Naive thymus-derived CD4-positive, alpha-beta T cell (primary cell): Measurements from ENCODE around the gene DAAM1. TPM values are rescaled to one million over a fixed set of nuclear protein-coding genes. Genes with fewer than 3 reads are reported as not detected.

Experiments used
- ATAC-seq: fragments of 150-1000 bp; cut with Tn5 transposase; 2 replicates; pipeline ENCODE4 v1.10.0; 2021; ENCODE audit warnings: mild to moderate bottlenecking, moderate library complexity
- CTCF ChIA-PET: fragments of 350-600 bp; sonication (Branson Sonifier 250); formaldehyde crosslinking; loops from one replicate; lab custom pipeline; 2021; ENCODE audit warnings: antibody characterized with exemption; lab: Charles Lee
- POLR2A ChIA-PET: fragments of 350-600 bp; sonication (Branson Sonifier 250); formaldehyde crosslinking; loops from one replicate; lab custom pipeline; 2021; ENCODE audit warnings: antibody characterized with exemption, inconsistent platforms; lab: Charles Lee
- DNase-seq, 9 donors: peaks; one replicate each; pipeline versions ENCODE4 v3.0.0 to v3.0.0-alpha.2; 2020 to 2022; ENCODE audit warnings: mixed read lengths in 1 of 9
- H3K27ac ChIP-seq: one replicate; pipeline ENCODE4 v1.7.0; 2013; ENCODE audit warnings: mild to moderate bottlenecking, low read depth, low read length, moderate library complexity
- H3K27me3 ChIP-seq, 2 donors: one replicate each; pipeline ENCODE4 v1.7.0; 2013; ENCODE audit warnings: low read length in 2 of 2, mild to moderate bottlenecking in 2 of 2, moderate library complexity in 2 of 2; ENCODE audit not compliant: control insufficient read depth in 2 of 2, insufficient read depth in 2 of 2
- H3K36me3 ChIP-seq, 3 experiments: 1 replicate in 2 of 3; 2 replicates in 1 of 3; pipeline ENCODE4 v1.7.0; 2013; ENCODE audit warnings: low read length in 3 of 3, mild to moderate bottlenecking in 3 of 3, moderate library complexity in 1 of 3; ENCODE audit not compliant: insufficient read depth in 3 of 3, control insufficient read depth in 2 of 3
- H3K4me1 ChIP-seq, 2 donors: one replicate each; pipeline ENCODE4 v1.7.0; 2013; ENCODE audit warnings: low read length in 2 of 2, mild to moderate bottlenecking in 2 of 2, moderate library complexity in 1 of 2; ENCODE audit not compliant: control insufficient read depth in 2 of 2, insufficient read depth in 2 of 2
- H3K4me3 ChIP-seq: 2 replicates; pipeline ENCODE4 v1.7.0; 2013; ENCODE audit warnings: mild to moderate bottlenecking, low read length
- H3K9me3 ChIP-seq, 3 experiments: 1 replicate in 2 of 3; 2 replicates in 1 of 3; pipeline ENCODE4 v1.7.0; 2013; ENCODE audit warnings: low read length in 3 of 3; ENCODE audit not compliant: control insufficient read depth in 2 of 3
- H3K27ac Mint-ChIP-seq, 9 donors: one replicate each; pipeline ENCODE4 v1.8.0; 2020 to 2022; ENCODE audit warnings: mixed read lengths in 9 of 9, mild to moderate bottlenecking in 8 of 9, moderate library complexity in 5 of 9, inconsistent platforms in 2 of 9
- H3K27me3 Mint-ChIP-seq, 5 donors: one replicate each; pipeline ENCODE4 v1.8.0; 2021 to 2022; ENCODE audit warnings: mixed read lengths in 5 of 5, mild to moderate bottlenecking in 1 of 5
- H3K36me3 Mint-ChIP-seq, 5 donors: one replicate each; pipeline ENCODE4 v1.8.0; 2020 to 2022; ENCODE audit warnings: mixed read lengths in 5 of 5, mild to moderate bottlenecking in 3 of 5, inconsistent platforms in 1 of 5
- H3K4me1 Mint-ChIP-seq, 7 donors: one replicate each; pipeline ENCODE4 v1.8.0; 2020 to 2022; ENCODE audit warnings: mixed read lengths in 7 of 7, mild to moderate bottlenecking in 3 of 7, inconsistent platforms in 1 of 7
- H3K4me3 Mint-ChIP-seq, 10 donors: one replicate each; pipeline ENCODE4 v1.8.0; 2020 to 2022; ENCODE audit warnings: mild to moderate bottlenecking in 10 of 10, mixed read lengths in 10 of 10, moderate library complexity in 6 of 10, inconsistent platforms in 2 of 10
- H3K9me3 Mint-ChIP-seq, 11 donors: one replicate each; pipeline ENCODE4 v1.8.0; 2020 to 2022; ENCODE audit warnings: mixed read lengths in 11 of 11, mild to moderate bottlenecking in 4 of 11, inconsistent platforms in 1 of 11, moderate library complexity in 1 of 11
- intact Hi-C, 2 donors: fragments of 100-400 bp; cut with micrococcal nuclease; formaldehyde crosslinking; loops; one replicate each; pipeline ENCODE4 v1.15.1; 2023
- polyA plus RNA-seq, 2 donors: library from polyadenylated mRNA; unstranded; fragments of 300-500 nt; fragmentation: Illumina TruSeq; gene quantifications; one replicate each; pipeline ENCODE4 v1.2.3, GENCODE V29; 2021
- total RNA-seq, 6 experiments: library from RNA in 5 of 6; stranded (reverse) in 5 of 6; gene quantifications; 1 replicate in 5 of 6; 2 replicates in 1 of 6; pipeline ENCODE4 v1.2.3 and lab custom pipeline; 2021 to 2026

The DAAM1 gene
- total and polyA plus RNA-seq, 7 experiments from 2014 or later = 5.5 to 21.0 (median 10.8) TPM

DNA sequence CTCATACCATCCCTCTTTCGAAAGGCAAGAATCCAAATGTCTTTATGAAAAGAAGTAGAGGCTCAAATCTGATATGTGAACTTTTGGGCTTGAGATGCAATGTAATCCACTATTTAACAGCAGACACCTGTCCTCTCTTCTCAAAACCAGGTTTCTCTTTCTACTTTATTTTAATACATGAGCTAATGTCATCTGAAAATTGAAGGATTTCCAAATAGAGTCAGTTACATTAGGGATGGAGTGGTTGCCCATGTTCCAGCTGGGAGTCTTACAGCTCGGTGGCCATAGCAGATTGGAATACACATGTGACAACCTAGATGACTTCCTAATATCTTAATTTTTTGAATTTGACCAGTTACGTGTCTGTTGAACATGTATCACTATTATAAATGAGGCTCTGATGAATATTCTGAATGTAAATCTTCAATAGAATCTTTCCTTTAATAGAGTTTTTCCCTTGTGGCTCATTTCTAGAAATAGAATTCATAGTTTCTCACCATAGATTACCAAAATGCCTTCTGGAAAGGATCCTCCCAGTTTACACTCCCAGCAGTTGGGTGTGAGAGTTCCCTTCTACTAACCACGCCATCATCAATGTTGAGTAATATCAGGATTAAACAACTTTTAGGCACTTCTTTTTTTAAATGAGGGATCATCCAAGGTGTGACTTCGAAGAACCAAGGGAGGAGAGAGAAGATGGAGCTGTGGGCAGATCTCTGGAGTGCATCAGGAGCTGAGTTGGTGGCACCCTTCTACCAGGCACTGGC is 227.6 kb downstream of the DAAM1 start:
- no peak overlapping the region for H3K27ac ChIP-seq
- Mint-ChIP-seq H3K9me3 (peaks cover 0 to 7% (median 0%) of the 10 kb centered on the region in 11 donors), H3K4me3 (no peak overlapping the region), H3K4me1 (no peaks in the 10 kb centered on the region), H3K27ac (no peak overlapping the region), H3K36me3 (peaks cover 0 to 5% (median 0%) of the 10 kb centered on the region in 5 donors), H3K27me3 (peaks cover 6 to 21% (median 8%) of the 10 kb centered on the region in 5 donors)
- ATAC-seq (no peak), DNase-seq (no peak)
- intact Hi-C loops = no loop called here
- H3K4me1 ChIP-seq = no peaks in the 10 kb centered on the region
- H3K27me3 ChIP-seq = no peaks in the 10 kb centered on the region
- CTCF ChIA-PET = no interaction called here
- POLR2A ChIA-PET = no interaction called here
- no peaks in the 10 kb centered on the region for H3K36me3 ChIP-seq
- no peaks in the 10 kb centered on the region for H3K9me3 ChIP-seq
- H3K4me3 ChIP-seq = no peak overlapping the region

DNA sequence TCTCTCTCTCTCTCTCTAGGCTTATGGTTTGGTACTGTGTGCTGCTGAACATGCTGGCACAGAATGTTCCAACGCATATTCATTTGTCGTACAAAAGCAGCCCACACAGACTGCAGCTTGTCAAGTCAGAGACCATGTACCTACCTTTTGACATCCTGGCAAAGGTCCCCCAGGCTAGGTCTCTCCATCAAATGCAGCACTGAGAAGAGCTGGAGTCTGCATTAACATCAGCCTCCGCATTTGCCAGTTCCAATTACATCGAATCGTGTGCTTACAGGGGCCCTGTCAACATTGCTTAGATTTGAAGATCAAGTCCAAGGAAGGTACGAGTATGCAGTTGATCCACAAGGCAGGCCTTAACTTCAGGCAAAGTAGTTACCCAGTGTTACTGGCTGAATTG is 228.8 kb downstream of the DAAM1 start:
- peaks cover 0 to 3% (median 0%) of the 10 kb centered on the region in 11 donors for H3K9me3 Mint-ChIP-seq
- ATAC-seq (no peak), DNase-seq (no peak)
- H3K36me3 Mint-ChIP-seq = peaks cover 0 to 3% (median 0%) of the 10 kb centered on the region in 5 donors
- Histone ChIP-seq H3K27ac (no peak overlapping the region), H3K4me1 (no peaks in the 10 kb centered on the region), H3K27me3 (no peaks in the 10 kb centered on the region), H3K4me3 (no peak overlapping the region), H3K36me3 (no peaks in the 10 kb centered on the region), H3K9me3 (no peaks in the 10 kb centered on the region)
- H3K27me3 Mint-ChIP-seq = peaks cover 2 to 20% (median 4%) of the 10 kb centered on the region in 5 donors
- intact Hi-C loops = no loop called here
- CTCF ChIA-PET = no interaction called here
- no peak overlapping the region for H3K4me3 Mint-ChIP-seq
- POLR2A ChIA-PET = no interaction called here
- H3K27ac Mint-ChIP-seq = no peak overlapping the region
- H3K4me1 Mint-ChIP-seq = peaks cover 0 to 5% (median 0%) of the 10 kb centered on the region in 7 donors

DNA sequence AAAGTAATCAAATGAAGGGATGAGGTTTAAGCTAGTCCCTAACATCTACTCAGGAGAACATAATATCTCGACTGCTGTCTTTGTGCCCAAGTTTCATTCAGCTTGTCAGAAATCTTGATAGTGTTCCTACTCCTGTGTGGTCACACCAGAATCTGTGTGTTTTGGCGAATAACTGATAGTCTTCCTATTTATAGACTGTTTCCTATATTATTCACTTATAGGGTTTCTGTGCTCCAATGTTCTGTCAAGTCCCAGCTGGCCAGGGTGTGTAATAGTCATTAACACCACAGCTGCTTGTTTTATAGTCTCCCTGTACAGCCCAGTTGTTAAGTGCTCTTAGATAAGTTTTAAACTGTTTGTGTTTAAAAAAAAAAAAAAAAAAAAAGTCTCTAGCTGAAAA is 230.8 kb downstream of the DAAM1 start:
- H3K4me3 Mint-ChIP-seq = no peak overlapping the region
- H3K27me3 ChIP-seq = no peaks in the 10 kb centered on the region
- DNase-seq (no peak), ATAC-seq (no peak)
- H3K36me3 Mint-ChIP-seq = no peaks in the 10 kb centered on the region
- CTCF ChIA-PET = no interaction called here
- H3K27ac Mint-ChIP-seq = no peak overlapping the region
- intact Hi-C loops = no loop called here
- peaks cover 0 to 5% (median 0%) of the 10 kb centered on the region in 7 donors for H3K4me1 Mint-ChIP-seq
- H3K4me1 ChIP-seq = no peaks in the 10 kb centered on the region
- H3K27me3 Mint-ChIP-seq = peaks cover 0 to 15% (median 0%) of the 10 kb centered on the region in 5 donors
- H3K9me3 Mint-ChIP-seq = no peaks in the 10 kb centered on the region
- POLR2A ChIA-PET = no interaction called here
- H3K9me3 ChIP-seq = no peaks in the 10 kb centered on the region
- no peaks in the 10 kb centered on the region for H3K36me3 ChIP-seq
- no peak overlapping the region for H3K4me3 ChIP-seq
- H3K27ac ChIP-seq = no peak overlapping the region
